Measurements from ENCODE around the gene STRN3. TPM values are rescaled to one million over a fixed set of nuclear protein-coding genes. Genes with fewer than 3 reads are reported as not detected.

Gene STRN3
- total and polyA plus RNA-seq, 3 experiments from 2014 or later = 4.0 to 20.9 (median 20.0) TPM

GRCh38 chr14:31029016-31029970 lies 3.1 kb upstream of the STRN3 start:
- CTCF ChIA-PET = interaction anchor here (0.6 kb wide), 1 partner anchor 258 kb away, joined by 3 read pairs; no protein-coding TSS in a partner anchor
- Mint-ChIP-seq H3K4me3 (peak overlapping the region in 2 of 7 donors; percentile 2 to 80), H3K27me3 (no peaks in the 10 kb centered on the region), H3K4me1 (peaks cover 32 to 52% (median 36%) of the 10 kb centered on the region in 3 donors), H3K9me3 (no peaks in the 10 kb centered on the region), H3K36me3 (peaks cover 0 to 16% (median 0%) of the 10 kb centered on the region in 3 donors), H3K27ac (peak overlapping the region; percentile 5 to 58 (median 21))
- Histone ChIP-seq H3K9me3 (ENCODE audit: low read length) (no peaks in the 10 kb centered on the region), H3K27ac (ENCODE audit: low read depth, low read length) (no peak overlapping the region), H3K4me3 (ENCODE audit: low read length) (no peak overlapping the region), H3K27me3 (ENCODE audit: insufficient read depth, low read length, poor library complexity, severe bottlenecking) (no peaks in the 10 kb centered on the region), H3K36me3 (ENCODE audit: insufficient read depth, low read length) (no peaks in the 10 kb centered on the region), H3K4me1 (ENCODE audit: insufficient read depth, low read length) (peaks cover 11% of the 10 kb centered on the region)
- no peak for DNase-seq
- POLR2A ChIA-PET = no interaction called here

GRCh38 chr14:31027847-31028246 lies 1.7 kb upstream of the STRN3 start:
- Mint-ChIP-seq H3K9me3 (no peaks in the 10 kb centered on the region), H3K27ac (no peak overlapping the region), H3K4me1 (peaks cover 45 to 61% (median 46%) of the 10 kb centered on the region in 3 donors), H3K36me3 (peaks cover 0 to 13% (median 0%) of the 10 kb centered on the region in 3 donors), H3K27me3 (no peaks in the 10 kb centered on the region), H3K4me3 (no peak overlapping the region)
- no peak overlapping the region for H3K4me3 ChIP-seq (ENCODE audit: low read length)
- no peak overlapping the region for H3K27ac ChIP-seq (ENCODE audit: low read depth, low read length)
- H3K9me3 ChIP-seq (ENCODE audit: low read length) = no peaks in the 10 kb centered on the region
- POLR2A ChIA-PET = interaction anchor here (0.6 kb wide), 1 partner anchor 44 kb away, joined by 12 read pairs; no protein-coding TSS in a partner anchor
- H3K4me1 ChIP-seq (ENCODE audit: insufficient read depth, low read length) = peaks cover 19% of the 10 kb centered on the region
- no peaks in the 10 kb centered on the region for H3K36me3 ChIP-seq (ENCODE audit: insufficient read depth, low read length)
- CTCF ChIA-PET = interaction anchor here (1.2 kb wide), 1 partner anchor 12 kb away, joined by 4 read pairs; no protein-coding TSS in a partner anchor
- H3K27me3 ChIP-seq (ENCODE audit: insufficient read depth, low read length, poor library complexity, severe bottlenecking) = no peaks in the 10 kb centered on the region
- DNase-seq = no peak

DNA sequence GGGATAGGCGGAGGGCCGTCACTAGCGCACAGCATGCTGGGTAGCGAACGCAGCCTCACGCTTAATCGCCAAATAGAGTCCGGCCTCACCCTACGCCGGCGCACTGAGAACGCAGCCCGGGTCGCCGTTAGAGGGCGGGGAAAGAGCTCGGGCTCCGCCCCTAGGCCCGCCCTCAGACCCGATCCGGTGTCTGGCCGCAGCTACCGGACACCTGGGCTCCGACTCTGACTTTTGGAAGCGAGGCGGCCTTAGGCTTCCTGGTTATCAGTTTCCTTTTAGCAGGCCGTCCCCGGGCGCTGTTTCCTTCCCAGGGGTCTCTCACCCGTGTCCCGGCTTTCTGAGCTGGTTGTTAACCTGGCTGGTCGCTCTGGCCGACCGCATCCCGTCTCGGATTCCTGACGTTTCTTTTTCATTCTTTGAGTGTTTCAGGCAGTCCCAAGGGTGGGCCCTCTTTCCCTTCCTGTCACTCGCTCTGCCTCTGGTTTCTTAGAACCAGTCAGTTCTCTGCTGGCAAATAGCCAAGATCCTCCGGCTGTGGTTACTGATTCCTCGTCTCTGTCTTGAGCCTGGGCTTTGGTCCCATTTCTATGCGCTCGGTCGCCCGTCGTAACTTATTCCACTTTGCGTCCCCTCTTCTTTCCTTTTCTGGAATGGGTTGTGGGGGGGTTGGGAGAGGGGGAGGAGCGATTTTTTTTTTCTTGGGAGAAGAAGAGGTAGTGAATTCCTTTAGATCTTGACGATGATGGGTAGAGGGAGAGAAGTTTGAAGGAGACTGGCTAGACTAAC lies 464 bp upstream of the STRN3 start:
- Mint-ChIP-seq H3K27ac (peak overlapping the region; percentile 88 to 99 (median 98)), H3K4me1 (peaks cover 44 to 62% (median 50%) of the 10 kb centered on the region in 3 donors), H3K27me3 (no peaks in the 10 kb centered on the region), H3K36me3 (peaks cover 0 to 18% (median under 1%) of the 10 kb centered on the region in 3 donors), H3K4me3 (peak overlapping the region; percentile 93 to 100 (median 98)), H3K9me3 (no peaks in the 10 kb centered on the region)
- H3K36me3 ChIP-seq (ENCODE audit: insufficient read depth, low read length) = no peaks in the 10 kb centered on the region
- no peaks in the 10 kb centered on the region for H3K27me3 ChIP-seq (ENCODE audit: insufficient read depth, low read length, poor library complexity, severe bottlenecking)
- no peaks in the 10 kb centered on the region for H3K9me3 ChIP-seq (ENCODE audit: low read length)
- peak; percentile 82 to 91 (median 85) for DNase-seq
- POLR2A ChIA-PET = interaction anchor here (0.6 to 2.6 kb wide), 9 partner anchors 17 to 1176 kb away, joined by 3 to 22 read pairs (median 4); partner anchors contain the start of genes DTD2, G2E3, HEATR5A and HECTD1
- CTCF ChIA-PET = interaction anchor here (0.8 to 2.0 kb wide), 8 partner anchors 17 to 183 kb away, joined by 3 to 7 read pairs (median 4); partner anchors contain the start of gene HECTD1
- H3K4me1 ChIP-seq (ENCODE audit: insufficient read depth, low read length) = peaks cover 19% of the 10 kb centered on the region
- H3K27ac ChIP-seq (ENCODE audit: low read depth, low read length) = peak overlapping the region; percentile 79
- H3K4me3 ChIP-seq (ENCODE audit: low read length) = peak overlapping the region; percentile 78

- Histone ChIP-seq H3K4me3 (ENCODE audit: low read length) (peak within 1 kb of the TSS; percentile 78), H3K27ac (ENCODE audit: low read depth, low read length) (peak within 1 kb of the TSS; percentile 79), H3K4me1 (ENCODE audit: insufficient read depth, low read length) (peaks cover 19% of the 10 kb centered on the region), H3K27me3 (ENCODE audit: insufficient read depth, low read length, poor library complexity, severe bottlenecking) (no peaks in the 10 kb centered on the region), H3K36me3 (ENCODE audit: insufficient read depth, low read length) (no peaks in the 10 kb centered on the region), H3K9me3 (ENCODE audit: low read length) (no peaks in the 10 kb centered on the region)
- Mint-ChIP-seq H3K9me3 (no peaks in the 10 kb centered on the region), H3K4me1 (peaks cover 42 to 62% (median 49%) of the 10 kb centered on the region in 3 donors), H3K4me3 (peak within 1 kb of the TSS; percentile 93 to 100 (median 98)), H3K27ac (peak within 1 kb of the TSS; percentile 88 to 99 (median 98)), H3K27me3 (no peaks in the 10 kb centered on the region), H3K36me3 (peaks cover 0 to 27% (median 5%) of the 10 kb centered on the region in 3 donors)
- ChIA-PET CTCF (interaction anchor here (0.8 to 2.0 kb wide), 4 partner anchors 46 to 184 kb away, joined by 3 to 7 read pairs (median 4); partner anchors contain the start of gene HECTD1), POLR2A (interaction anchor here (1.0 to 2.6 kb wide), 6 partner anchors 42 to 432 kb away, joined by 3 to 22 read pairs (median 4); partner anchors contain the start of genes DTD2, HEATR5A and HECTD1)
- peak; percentile 24 to 69 (median 45) for DNase-seq
These were observed 657 bp downstream of the STRN3 start, which contains the start of gene AP4S1 for GRCh38 chr14:31025367-31026076. Gene AP4S1 (plus strand): TSS chr14:31025649. CDS start chr14:31066197, 40,548 bp downstream.

GRCh38 chr14:31024577-31025366 lies 1.4 kb downstream of the STRN3 start:
- no peaks in the 10 kb centered on the region for H3K9me3 ChIP-seq (ENCODE audit: low read length)
- ChIA-PET CTCF (interaction anchor here (0.9 to 2.0 kb wide), 2 partner anchors 46 to 182 kb away, joined by 3 to 7 read pairs; partner anchors contain the start of gene HECTD1), POLR2A (interaction anchor here (1.6 to 2.6 kb wide), 2 partner anchors 41 to 396 kb away, joined by 4 to 8 read pairs; partner anchors contain the start of gene HEATR5A)
- Mint-ChIP-seq H3K9me3 (no peaks in the 10 kb centered on the region), H3K4me1 (peaks cover 42 to 62% (median 52%) of the 10 kb centered on the region in 3 donors), H3K27me3 (no peaks in the 10 kb centered on the region), H3K4me3 (peak overlapping the region; percentile 82 to 100 (median 95)), H3K36me3 (peaks cover 0 to 29% (median 5%) of the 10 kb centered on the region in 3 donors), H3K27ac (peak overlapping the region; percentile 73 to 99 (median 93))
- DNase-seq = peak in 1 of 5 donors; percentile 2
- H3K27me3 ChIP-seq (ENCODE audit: insufficient read depth, low read length, poor library complexity, severe bottlenecking) = no peaks in the 10 kb centered on the region
- peak overlapping the region; percentile 78 for H3K4me3 ChIP-seq (ENCODE audit: low read length)
- peaks cover 19% of the 10 kb centered on the region for H3K4me1 ChIP-seq (ENCODE audit: insufficient read depth, low read length)
- peak overlapping the region; percentile 79 for H3K27ac ChIP-seq (ENCODE audit: low read depth, low read length)
- no peaks in the 10 kb centered on the region for H3K36me3 ChIP-seq (ENCODE audit: insufficient read depth, low read length)

DNA sequence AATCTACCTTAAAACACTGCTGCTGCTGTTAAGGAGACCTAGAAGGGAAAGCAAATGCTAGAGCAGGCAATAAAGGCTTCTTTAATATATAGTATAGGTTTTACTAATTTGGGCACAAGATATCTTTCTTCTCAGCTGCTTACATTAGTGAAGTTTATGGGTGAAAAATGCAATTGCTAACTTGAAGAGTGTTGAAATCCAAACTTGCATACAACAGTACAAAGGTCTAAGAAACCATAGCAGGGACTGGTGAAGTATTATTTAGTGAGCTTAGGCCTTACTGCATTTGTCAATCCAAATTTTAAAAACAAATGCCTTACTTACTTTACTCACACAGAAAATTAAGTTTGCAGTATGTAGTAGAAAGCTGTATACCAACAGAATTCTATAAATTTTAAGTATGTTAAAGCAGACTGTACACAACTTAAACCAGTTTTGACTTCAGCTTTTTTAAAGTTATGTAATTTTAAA lies 2.1 kb downstream of the STRN3 start:
- POLR2A ChIA-PET = no interaction called here
- no peak for DNase-seq
- Histone ChIP-seq H3K36me3 (ENCODE audit: insufficient read depth, low read length) (no peaks in the 10 kb centered on the region), H3K27me3 (ENCODE audit: insufficient read depth, low read length, poor library complexity, severe bottlenecking) (no peaks in the 10 kb centered on the region), H3K4me1 (ENCODE audit: insufficient read depth, low read length) (peaks cover 19% of the 10 kb centered on the region), H3K9me3 (ENCODE audit: low read length) (no peaks in the 10 kb centered on the region), H3K4me3 (ENCODE audit: low read length) (no peak overlapping the region), H3K27ac (ENCODE audit: low read depth, low read length) (no peak overlapping the region)
- Mint-ChIP-seq H3K36me3 (peaks cover 0 to 31% (median 5%) of the 10 kb centered on the region in 3 donors), H3K4me3 (peak overlapping the region; percentile 19 to 98 (median 35)), H3K9me3 (no peaks in the 10 kb centered on the region), H3K27ac (peak overlapping the region; percentile 47 to 98 (median 74)), H3K4me1 (peaks cover 39 to 63% (median 52%) of the 10 kb centered on the region in 3 donors), H3K27me3 (no peaks in the 10 kb centered on the region)
- CTCF ChIA-PET = interaction anchor here (0.6 kb wide), 1 partner anchor 32 kb away, joined by 3 read pairs; no protein-coding TSS in a partner anchor

All from CD8-positive, alpha-beta memory T cell (primary cell).